ENCODE measurements around the gene TMCC2. TPM values are rescaled to one million over a fixed set of nuclear protein-coding genes. Genes with fewer than 3 reads are reported as not detected.
A peak's percentile ranks its signal among the peaks of the same experiment; 100 is the strongest.

TMCC2 gene
- total RNA-seq, 1 experiment from 2014 or later, result 2.2 TPM

GRCh38 chr1:205260948-205261732, 33.4 kb downstream of the TMCC2 start:
- no peaks in the 10 kb centered on the region for H3K9me3 ChIP-seq (ENCODE audit: low read depth, low read length, poor library complexity, severe bottlenecking)
- H3K4me3 ChIP-seq (ENCODE audit: low read depth, low read length, poor library complexity, severe bottlenecking), result no peak overlapping the region
- DNase-seq (ENCODE audit: low spot score), result peak; percentile 36
- TF ChIP-seq CTCF (conservative IDR thresholded peaks at IDR 0.05; ENCODE audit: low read depth, low read length), result no peak
- no peak for TF ChIP-seq EZH2 (IDR thresholded peaks at IDR 0.05; ENCODE audit: borderline replicate concordance, low read depth, low read length, poor library complexity, severe bottlenecking)
- H3K27ac ChIP-seq (ENCODE audit: low read depth, low read length, poor library complexity, severe bottlenecking), result no peak overlapping the region
- CTCF ChIA-PET, result interaction anchor here (0.6 to 1.9 kb wide), 5 partner anchors 12 to 453 kb away, joined by 4 to 9 read pairs (median 5); no protein-coding TSS in a partner anchor
- intact Hi-C loops (cut with micrococcal nuclease; ENCODE audit: unreplicated experiment), result no loop called here
- POLR2A ChIA-PET (ENCODE audit: low non-redundant PET), result no interaction called here
- peaks cover 15% of the 10 kb centered on the region for H3K4me1 ChIP-seq (ENCODE audit: insufficient read depth, low read length, poor library complexity, severe bottlenecking)
- H3K27me3 ChIP-seq (replicated peaks; ENCODE audit: insufficient read depth, low read depth, low read length, poor library complexity), result no peaks in the 10 kb centered on the region
- BruUV-seq (replicated peaks), result no TSS peak
- no peaks in the 10 kb centered on the region for H3K36me3 ChIP-seq (ENCODE audit: insufficient read depth, low read length, poor library complexity, severe bottlenecking)

- Histone ChIP-seq H3K4me3 (ENCODE audit: low read depth, low read length, poor library complexity, severe bottlenecking) (no peak overlapping the region), H3K9me3 (ENCODE audit: low read depth, low read length, poor library complexity, severe bottlenecking) (no peaks in the 10 kb centered on the region), H3K27ac (ENCODE audit: low read depth, low read length, poor library complexity, severe bottlenecking) (no peak overlapping the region), H3K27me3 (replicated peaks; ENCODE audit: insufficient read depth, low read depth, low read length, poor library complexity) (no peaks in the 10 kb centered on the region), H3K36me3 (ENCODE audit: insufficient read depth, low read length, poor library complexity, severe bottlenecking) (no peaks in the 10 kb centered on the region), H3K4me1 (ENCODE audit: insufficient read depth, low read length, poor library complexity, severe bottlenecking) (peaks cover 15% of the 10 kb centered on the region)
- POLR2A ChIA-PET (ENCODE audit: low non-redundant PET), result interaction anchor here (0.6 kb wide), 1 partner anchor 1768 kb away, joined by 3 read pairs; the partner anchor contains the start of gene OPTC
- CTCF ChIA-PET, result interaction anchor here (0.5 to 1.9 kb wide), 3 partner anchors 11 to 251 kb away, joined by 4 to 12 read pairs (median 7); no protein-coding TSS in a partner anchor
- no TSS peak for BruUV-seq (replicated peaks)
- peak; percentile 27 for DNase-seq (ENCODE audit: low spot score)
- TF ChIP-seq EZH2 (IDR thresholded peaks at IDR 0.05; ENCODE audit: borderline replicate concordance, low read depth, low read length, poor library complexity, severe bottlenecking), result no peak
- TF ChIP-seq CTCF (conservative IDR thresholded peaks at IDR 0.05; ENCODE audit: low read depth, low read length), result no peak
- intact Hi-C loops (cut with micrococcal nuclease; ENCODE audit: unreplicated experiment), result no loop called here
Observed at GRCh38 chr1:205261946-205262691, 34.4 kb downstream of the TMCC2 start.

GRCh38 chr1:205262731-205263171, 35.0 kb downstream of the TMCC2 start:
- intact Hi-C loops (cut with micrococcal nuclease; ENCODE audit: unreplicated experiment), result no loop called here
- POLR2A ChIA-PET (ENCODE audit: low non-redundant PET), result no interaction called here
- H3K36me3 ChIP-seq (ENCODE audit: insufficient read depth, low read length, poor library complexity, severe bottlenecking), result no peaks in the 10 kb centered on the region
- H3K9me3 ChIP-seq (ENCODE audit: low read depth, low read length, poor library complexity, severe bottlenecking), result no peaks in the 10 kb centered on the region
- H3K27me3 ChIP-seq (replicated peaks; ENCODE audit: insufficient read depth, low read depth, low read length, poor library complexity), result no peaks in the 10 kb centered on the region
- CTCF ChIA-PET, result interaction anchor here (0.5 to 1.2 kb wide), 2 partner anchors 11 to 251 kb away, joined by 4 to 12 read pairs; no protein-coding TSS in a partner anchor
- H3K4me3 ChIP-seq (ENCODE audit: low read depth, low read length, poor library complexity, severe bottlenecking), result no peak overlapping the region
- no TSS peak for BruUV-seq (replicated peaks)
- H3K27ac ChIP-seq (ENCODE audit: low read depth, low read length, poor library complexity, severe bottlenecking), result no peak overlapping the region
- TF ChIP-seq CTCF (conservative IDR thresholded peaks at IDR 0.05; ENCODE audit: low read depth, low read length) (no peak), EZH2 (IDR thresholded peaks at IDR 0.05; ENCODE audit: borderline replicate concordance, low read depth, low read length, poor library complexity, severe bottlenecking) (no peak)
- no peak for DNase-seq (ENCODE audit: low spot score)
- peaks cover 15% of the 10 kb centered on the region for H3K4me1 ChIP-seq (ENCODE audit: insufficient read depth, low read length, poor library complexity, severe bottlenecking)

Data from A673 (cell line).